Uterus (tissue), 2 donors: ENCODE results near the gene SDK2.

Experiments
- POLR2A ChIP-seq, 2 donors: fragments of 450-650 bp; IDR thresholded peaks; one replicate each; pipeline ENCODE4 v1.6.1; 2016; ENCODE audit warnings: antibody characterized with exemption in 2 of 2, mild to moderate bottlenecking in 1 of 2, moderate library complexity in 1 of 2
- TF ChIP-seq, protein P1 (sequence below), 4 experiments: fragments of 200-600 bp in 2 of 4; fragments of 450-650 bp in 2 of 4; sonication (generic) in 2 of 4; IDR thresholded peaks; one replicate each; pipeline ENCODE4 v1.5.1; 2016 to 2019; ENCODE audit warnings: antibody characterized with exemption in 4 of 4, mild to moderate bottlenecking in 2 of 4, moderate library complexity in 1 of 4

DNA sequence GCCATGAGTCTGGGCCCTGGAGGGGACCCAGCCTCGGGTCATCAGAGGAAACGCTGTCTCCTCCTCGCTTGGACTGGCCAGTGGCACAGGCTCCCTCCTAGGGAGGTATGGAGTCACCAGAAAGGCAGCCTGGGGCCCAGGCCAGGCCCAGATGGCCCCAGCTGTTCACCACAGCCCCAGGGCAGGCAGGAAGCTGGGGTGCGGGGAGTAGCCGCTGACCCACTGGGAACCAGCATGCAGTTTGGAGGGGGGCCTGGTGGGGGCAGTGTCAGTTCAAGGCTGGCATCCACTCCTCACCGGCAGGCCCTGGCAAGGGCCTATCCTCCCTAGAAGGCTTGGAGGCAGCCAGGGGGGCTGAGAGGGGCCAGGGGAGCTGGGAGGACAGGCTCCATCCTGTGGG lies 48.8 kb downstream of the SDK2 start:
- TF ChIP-seq POLR2A (IDR thresholded peaks at IDR 0.05): no peak
- TF ChIP-seq, protein P1, sequence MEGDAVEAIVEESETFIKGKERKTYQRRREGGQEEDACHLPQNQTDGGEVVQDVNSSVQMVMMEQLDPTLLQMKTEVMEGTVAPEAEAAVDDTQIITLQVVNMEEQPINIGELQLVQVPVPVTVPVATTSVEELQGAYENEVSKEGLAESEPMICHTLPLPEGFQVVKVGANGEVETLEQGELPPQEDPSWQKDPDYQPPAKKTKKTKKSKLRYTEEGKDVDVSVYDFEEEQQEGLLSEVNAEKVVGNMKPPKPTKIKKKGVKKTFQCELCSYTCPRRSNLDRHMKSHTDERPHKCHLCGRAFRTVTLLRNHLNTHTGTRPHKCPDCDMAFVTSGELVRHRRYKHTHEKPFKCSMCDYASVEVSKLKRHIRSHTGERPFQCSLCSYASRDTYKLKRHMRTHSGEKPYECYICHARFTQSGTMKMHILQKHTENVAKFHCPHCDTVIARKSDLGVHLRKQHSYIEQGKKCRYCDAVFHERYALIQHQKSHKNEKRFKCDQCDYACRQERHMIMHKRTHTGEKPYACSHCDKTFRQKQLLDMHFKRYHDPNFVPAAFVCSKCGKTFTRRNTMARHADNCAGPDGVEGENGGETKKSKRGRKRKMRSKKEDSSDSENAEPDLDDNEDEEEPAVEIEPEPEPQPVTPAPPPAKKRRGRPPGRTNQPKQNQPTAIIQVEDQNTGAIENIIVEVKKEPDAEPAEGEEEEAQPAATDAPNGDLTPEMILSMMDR (IDR thresholded peaks at IDR 0.05): no peak
